ENCODE results near the gene LTC4S.

Gene LTC4S

DNA sequence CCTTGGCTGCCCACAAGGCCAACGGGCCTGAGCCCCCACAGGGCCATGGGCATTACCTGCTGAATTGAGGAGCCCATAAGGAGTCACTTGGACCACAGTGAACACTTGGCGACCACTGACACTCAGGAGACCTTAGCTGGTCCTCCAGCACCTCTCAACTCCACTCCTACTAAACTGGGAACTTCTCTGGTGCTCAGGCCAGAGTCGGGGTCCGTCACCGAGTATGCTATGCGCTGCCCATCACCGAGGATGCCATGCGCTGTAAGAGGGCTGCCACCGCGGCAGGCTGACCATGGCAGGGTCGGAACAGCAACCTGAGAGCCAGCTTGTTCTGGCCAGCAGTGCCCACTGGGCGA lies 26.3 kb downstream of the LTC4S start:
- Histone ChIP-seq H3K36me3 (ENCODE audit: insufficient read depth, low read length) (peaks cover 24% of the 10 kb centered on the region), H2AFZ (ENCODE audit: low read depth, low read length) (peak overlapping the region; percentile 80), H3K79me2 (ENCODE audit: insufficient read depth, low read length) (peaks cover 20% of the 10 kb centered on the region), H3K9me3 (ENCODE audit: insufficient read depth, low read length, severe bottlenecking) (no peaks in the 10 kb centered on the region), H3K27ac (ENCODE audit: low read length) (peak overlapping the region; percentile 76), H3K9ac (ENCODE audit: low read depth, low read length) (peak overlapping the region; percentile 90), H3K27me3 (ENCODE audit: insufficient read depth, low read length, poor library complexity) (no peaks in the 10 kb centered on the region), H3K4me3 (ENCODE audit: low read depth in 1 of 2, low read length in 2 of 2) (peak overlapping the region; percentile 12 to 80; a peak in 3 of 4 replicates), H4K20me1 (ENCODE audit: insufficient read depth, low read length) (peaks cover 11% of the 10 kb centered on the region), H3K4me2 (ENCODE audit: insufficient read depth, low read length) (peak overlapping the region; percentile 78), H3K4me1 (ENCODE audit: insufficient read depth, low read length) (peaks cover 24% of the 10 kb centered on the region)
- DNase-seq: no peak
- TF ChIP-seq, protein P1, sequence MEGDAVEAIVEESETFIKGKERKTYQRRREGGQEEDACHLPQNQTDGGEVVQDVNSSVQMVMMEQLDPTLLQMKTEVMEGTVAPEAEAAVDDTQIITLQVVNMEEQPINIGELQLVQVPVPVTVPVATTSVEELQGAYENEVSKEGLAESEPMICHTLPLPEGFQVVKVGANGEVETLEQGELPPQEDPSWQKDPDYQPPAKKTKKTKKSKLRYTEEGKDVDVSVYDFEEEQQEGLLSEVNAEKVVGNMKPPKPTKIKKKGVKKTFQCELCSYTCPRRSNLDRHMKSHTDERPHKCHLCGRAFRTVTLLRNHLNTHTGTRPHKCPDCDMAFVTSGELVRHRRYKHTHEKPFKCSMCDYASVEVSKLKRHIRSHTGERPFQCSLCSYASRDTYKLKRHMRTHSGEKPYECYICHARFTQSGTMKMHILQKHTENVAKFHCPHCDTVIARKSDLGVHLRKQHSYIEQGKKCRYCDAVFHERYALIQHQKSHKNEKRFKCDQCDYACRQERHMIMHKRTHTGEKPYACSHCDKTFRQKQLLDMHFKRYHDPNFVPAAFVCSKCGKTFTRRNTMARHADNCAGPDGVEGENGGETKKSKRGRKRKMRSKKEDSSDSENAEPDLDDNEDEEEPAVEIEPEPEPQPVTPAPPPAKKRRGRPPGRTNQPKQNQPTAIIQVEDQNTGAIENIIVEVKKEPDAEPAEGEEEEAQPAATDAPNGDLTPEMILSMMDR (IDR thresholded peaks at IDR 0.05; ENCODE audit: borderline replicate concordance, extremely low read depth, low read length, poor library complexity, severe bottlenecking): no peak
- no peak for TF ChIP-seq EZH2 (IDR thresholded peaks at IDR 0.05; ENCODE audit: borderline replicate concordance, low read depth, low read length, severe bottlenecking)
- no peak for ATAC-seq (ENCODE audit: insufficient read depth, low read depth)

DNA sequence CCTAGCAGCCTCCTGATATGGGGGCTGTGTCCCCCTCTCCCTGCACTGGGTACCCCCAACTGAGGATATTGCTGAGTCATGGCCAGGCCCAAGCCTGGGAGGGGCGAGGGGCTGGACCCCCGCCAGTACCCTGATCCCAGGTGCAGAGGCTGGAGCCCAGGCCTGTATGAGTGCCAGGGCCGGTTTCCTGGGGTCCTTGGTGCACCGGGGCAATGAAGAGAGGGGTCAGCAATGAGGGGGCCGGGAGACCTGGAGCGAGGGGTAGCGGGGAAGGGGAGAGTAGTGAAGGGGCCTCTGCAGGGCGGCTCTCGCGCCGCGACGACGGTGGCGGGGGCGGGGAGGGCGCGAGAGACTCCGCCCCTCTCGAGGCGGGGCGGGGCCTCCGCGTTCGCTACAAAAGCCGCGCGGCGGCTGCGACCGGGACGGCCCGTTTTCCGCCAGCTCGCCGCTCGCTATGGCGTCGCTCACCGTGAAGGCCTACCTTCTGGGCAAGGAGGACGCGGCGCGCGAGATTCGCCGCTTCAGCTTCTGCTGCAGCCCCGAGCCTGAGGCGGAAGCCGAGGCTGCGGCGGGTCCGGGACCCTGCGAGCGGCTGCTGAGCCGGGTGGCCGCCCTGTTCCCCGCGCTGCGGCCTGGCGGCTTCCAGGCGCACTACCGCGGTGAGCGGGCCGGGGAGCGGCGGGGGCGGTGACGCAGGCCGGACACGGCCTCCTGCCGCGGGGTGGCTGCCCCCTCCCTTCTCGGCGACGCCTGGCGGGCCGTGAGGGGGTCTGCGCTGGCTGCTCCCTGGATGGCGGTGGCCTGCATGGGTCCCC lies 26.9 kb downstream of the LTC4S start, which contains the start of gene SQSTM1:
Gene SQSTM1 (plus strand): TSS at position 423 of the 815 bp plus-strand sequence. CDS start 32 bp downstream, at position 455.
- ATAC-seq (ENCODE audit: insufficient read depth, low read depth) (peak; percentile 78), DNase-seq (peak; percentile 80)
- TF ChIP-seq, protein P1 (IDR thresholded peaks at IDR 0.05; ENCODE audit: borderline replicate concordance, extremely low read depth, low read length, poor library complexity, severe bottlenecking): no peak
- no peak for TF ChIP-seq EZH2 (IDR thresholded peaks at IDR 0.05; ENCODE audit: borderline replicate concordance, low read depth, low read length, severe bottlenecking)
- peaks cover 24% of the 10 kb centered on the region for H3K4me1 ChIP-seq (ENCODE audit: insufficient read depth, low read length)
- H3K27me3 ChIP-seq (ENCODE audit: insufficient read depth, low read length, poor library complexity): no peaks in the 10 kb centered on the region
- peak within 1 kb of the TSS; percentile 80 to 86 for H3K4me3 ChIP-seq (ENCODE audit: low read depth in 1 of 2, low read length in 2 of 2)
- H3K36me3 ChIP-seq (ENCODE audit: insufficient read depth, low read length): peaks cover 30% of the 10 kb centered on the region
- H3K79me2 ChIP-seq (ENCODE audit: insufficient read depth, low read length): peaks cover 20% of the 10 kb centered on the region
- H4K20me1 ChIP-seq (ENCODE audit: insufficient read depth, low read length): peaks cover 11% of the 10 kb centered on the region
- no peaks in the 10 kb centered on the region for H3K9me3 ChIP-seq (ENCODE audit: insufficient read depth, low read length, severe bottlenecking)
- H3K4me2 ChIP-seq (ENCODE audit: insufficient read depth, low read length): peak within 1 kb of the TSS; percentile 78
- H3K9ac ChIP-seq (ENCODE audit: low read depth, low read length): peak within 1 kb of the TSS; percentile 90
- peak within 1 kb of the TSS; percentile 80 for H2AFZ ChIP-seq (ENCODE audit: low read depth, low read length)
- peak within 1 kb of the TSS; percentile 76 for H3K27ac ChIP-seq (ENCODE audit: low read length)

DNA sequence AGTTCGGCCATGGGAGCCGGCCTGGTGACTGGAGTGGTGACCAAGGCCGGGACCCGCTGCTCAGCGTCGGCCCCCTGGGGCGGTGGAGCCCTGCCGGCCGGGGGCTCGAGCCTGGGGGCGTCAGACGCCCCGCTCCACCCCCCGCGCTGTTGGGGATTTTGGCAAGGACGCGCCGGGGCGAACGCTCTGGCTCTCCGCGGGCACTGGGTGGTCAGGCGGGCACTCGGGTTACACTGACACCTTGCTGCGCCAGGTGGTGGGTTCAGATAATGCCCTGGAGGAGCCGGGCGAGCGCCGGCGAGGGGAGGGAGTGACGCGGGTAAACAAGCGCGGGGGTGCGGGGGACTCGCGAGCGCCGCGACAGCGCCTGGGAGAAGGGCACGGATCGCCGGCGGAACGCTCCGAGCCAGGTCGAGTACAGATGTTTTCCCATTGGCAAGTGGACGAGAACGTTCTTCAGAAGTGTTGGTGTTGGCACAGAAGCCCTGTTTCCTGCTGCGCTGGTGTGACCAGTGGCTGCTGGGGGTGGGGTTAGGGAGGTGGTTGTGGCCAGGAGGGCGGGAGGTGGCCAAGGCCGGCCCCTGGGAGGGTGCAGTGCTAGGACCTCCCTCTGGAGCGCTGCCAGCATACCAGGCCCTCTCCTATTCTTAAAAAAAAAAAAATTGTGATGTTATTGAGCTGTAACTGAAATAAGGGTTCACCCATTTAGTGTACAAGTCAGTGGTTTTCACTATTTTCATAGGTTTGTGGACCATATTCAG lies 27.7 kb downstream of the LTC4S start:
- H3K9ac ChIP-seq (ENCODE audit: low read depth, low read length): peak overlapping the region; percentile 90
- H2AFZ ChIP-seq (ENCODE audit: low read depth, low read length): peak overlapping the region; percentile 80
- peaks cover 24% of the 10 kb centered on the region for H3K4me1 ChIP-seq (ENCODE audit: insufficient read depth, low read length)
- H3K4me3 ChIP-seq (ENCODE audit: low read depth in 1 of 2, low read length in 2 of 2): peak overlapping the region; percentile 80 to 86
- H3K79me2 ChIP-seq (ENCODE audit: insufficient read depth, low read length): peaks cover 20% of the 10 kb centered on the region
- ATAC-seq (ENCODE audit: insufficient read depth, low read depth) (peak; percentile 72), DNase-seq (peak; percentile 81)
- TF ChIP-seq, protein P1 (IDR thresholded peaks at IDR 0.05; ENCODE audit: borderline replicate concordance, extremely low read depth, low read length, poor library complexity, severe bottlenecking): no peak
- no peak for TF ChIP-seq EZH2 (IDR thresholded peaks at IDR 0.05; ENCODE audit: borderline replicate concordance, low read depth, low read length, severe bottlenecking)
- peak overlapping the region; percentile 78 for H3K4me2 ChIP-seq (ENCODE audit: insufficient read depth, low read length)
- peak overlapping the region; percentile 76 for H3K27ac ChIP-seq (ENCODE audit: low read length)
- no peaks in the 10 kb centered on the region for H3K9me3 ChIP-seq (ENCODE audit: insufficient read depth, low read length, severe bottlenecking)
- no peaks in the 10 kb centered on the region for H3K27me3 ChIP-seq (ENCODE audit: insufficient read depth, low read length, poor library complexity)
- peaks cover 11% of the 10 kb centered on the region for H4K20me1 ChIP-seq (ENCODE audit: insufficient read depth, low read length)
- peaks cover 37% of the 10 kb centered on the region for H3K36me3 ChIP-seq (ENCODE audit: insufficient read depth, low read length)
